Astrocyte (in vitro differentiated cells and primary cell): Measurements from ENCODE around the gene IL2RG. TPM values are rescaled to one million over a fixed set of nuclear protein-coding genes. Genes with fewer than 3 reads are reported as not detected.

Source experiments
- DNase-seq: peaks from one replicate; pipeline ENCODE4 v3.0.0-alpha.2; 2010; ENCODE audit warnings: low read depth
- FAIRE-seq: peaks from 2 replicates; lab custom pipeline; 2011; peaks lifted over from hg19 to GRCh38; lab: Jason Lieb, UNC
- H2AFZ ChIP-seq: 2 replicates; pipeline ENCODE4 v1.6.0; 2012; ENCODE audit warnings: low read depth, low read length, inconsistent platforms
- H3K27ac ChIP-seq: 2 replicates; pipeline ENCODE4 v1.5.1; 2011; ENCODE audit warnings: low read depth, low read length, inconsistent platforms
- H3K27me3 ChIP-seq: 2 replicates; pipeline ENCODE4 v1.6.0; 2011; ENCODE audit warnings: low read length, inconsistent platforms; ENCODE audit not compliant: insufficient read depth
- H3K36me3 ChIP-seq: 2 replicates; pipeline ENCODE4 v1.5.1; 2011; ENCODE audit warnings: low read length, inconsistent platforms; ENCODE audit not compliant: insufficient read depth
- H3K4me1 ChIP-seq: 2 replicates; pipeline ENCODE4 v1.5.1; 2011; ENCODE audit warnings: low read length, inconsistent platforms; ENCODE audit not compliant: insufficient read depth
- H3K4me2 ChIP-seq: 2 replicates; pipeline ENCODE4 v1.6.0; 2012; ENCODE audit warnings: low read length, inconsistent platforms
- H3K4me3 ChIP-seq: 2 replicates; pipeline ENCODE4 v1.5.1; 2011; ENCODE audit warnings: low read depth, mild to moderate bottlenecking, low read length, inconsistent platforms; ENCODE audit not compliant: insufficient read depth
- H3K79me2 ChIP-seq: 2 replicates; pipeline ENCODE4 v1.6.0; 2012; ENCODE audit warnings: mild to moderate bottlenecking, low read length, inconsistent platforms; ENCODE audit not compliant: insufficient read depth
- H3K9ac ChIP-seq: 2 replicates; pipeline ENCODE4 v1.6.0; 2012; ENCODE audit warnings: mild to moderate bottlenecking, low read length, inconsistent platforms
- H3K9me3 ChIP-seq: 2 replicates; pipeline ENCODE4 v1.5.1; 2012; ENCODE audit warnings: low read depth, mild to moderate bottlenecking, low read length, inconsistent platforms; ENCODE audit not compliant: insufficient read depth
- H4K20me1 ChIP-seq: 2 replicates; pipeline ENCODE4 v1.6.0; 2012; ENCODE audit warnings: low read length, inconsistent platforms; ENCODE audit not compliant: insufficient read depth
- H3K27ac Mint-ChIP-seq: one replicate; pipeline ENCODE4 v1.8.0; 2021; ENCODE audit warnings: mild to moderate bottlenecking, mixed read lengths; ENCODE audit not compliant: unreplicated experiment
- H3K27me3 Mint-ChIP-seq: one replicate; pipeline ENCODE4 v1.8.0; 2021; ENCODE audit warnings: low read depth, mixed read lengths; ENCODE audit not compliant: unreplicated experiment
- H3K36me3 Mint-ChIP-seq: one replicate; pipeline ENCODE4 v1.8.0; 2021; ENCODE audit warnings: low read depth, mixed read lengths; ENCODE audit not compliant: unreplicated experiment
- H3K4me1 Mint-ChIP-seq: one replicate; pipeline ENCODE4 v1.8.0; 2021; ENCODE audit warnings: low read depth, mixed read lengths; ENCODE audit not compliant: unreplicated experiment
- H3K4me3 Mint-ChIP-seq: one replicate; pipeline ENCODE4 v1.8.0; 2021; ENCODE audit warnings: mild to moderate bottlenecking, moderate library complexity, mixed read lengths; ENCODE audit not compliant: unreplicated experiment
- H3K9me3 Mint-ChIP-seq: one replicate; pipeline ENCODE4 v1.8.0; 2021; ENCODE audit warnings: mild to moderate bottlenecking, mixed read lengths; ENCODE audit not compliant: unreplicated experiment
- EZH2 ChIP-seq: IDR thresholded peaks from 2 replicates; pipeline ENCODE4 v1.6.1; 2012; ENCODE audit warnings: mild to moderate bottlenecking, low read length, inconsistent platforms; ENCODE audit not compliant: insufficient read depth
- total RNA-seq: library from RNA; stranded (reverse); gene quantifications from 2 replicates; pipeline ENCODE4 v1.2.1, GENCODE V29; 2021
- TF ChIP-seq, protein P1 (sequence below): IDR thresholded peaks from 2 replicates; pipeline ENCODE4 v1.5.1; 2011; ENCODE audit warnings: low read depth, mild to moderate bottlenecking, inconsistent platforms, low read length, moderate library complexity; ENCODE audit not compliant: insufficient read depth

IL2RG gene
- total RNA-seq, 1 donor from 2014 or later: 0.59 TPM

DNA sequence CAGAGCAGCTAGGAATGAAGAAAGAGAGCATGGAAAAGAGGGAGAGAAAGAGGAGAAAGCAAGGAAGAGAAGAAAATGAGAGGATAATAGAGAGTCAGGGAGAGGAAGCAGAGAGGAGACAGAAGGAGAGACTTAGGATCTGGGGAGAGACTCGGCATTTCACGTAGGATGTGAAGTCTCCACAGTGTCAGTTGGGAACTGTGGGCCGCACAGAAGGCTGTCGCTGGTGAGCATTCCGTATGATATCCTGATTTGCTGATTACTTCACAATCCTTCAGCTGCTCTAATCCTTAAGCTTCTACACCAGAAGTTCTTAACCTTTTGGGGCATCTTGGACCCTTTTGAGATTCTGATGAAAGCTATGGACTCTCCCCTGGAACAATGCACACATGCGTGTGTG is 47.2 kb upstream of the IL2RG start:
- Mint-ChIP-seq H3K9me3 (no peaks in the 10 kb centered on the region), H3K4me1 (no peaks in the 10 kb centered on the region)
- no peak for FAIRE-seq

DNA sequence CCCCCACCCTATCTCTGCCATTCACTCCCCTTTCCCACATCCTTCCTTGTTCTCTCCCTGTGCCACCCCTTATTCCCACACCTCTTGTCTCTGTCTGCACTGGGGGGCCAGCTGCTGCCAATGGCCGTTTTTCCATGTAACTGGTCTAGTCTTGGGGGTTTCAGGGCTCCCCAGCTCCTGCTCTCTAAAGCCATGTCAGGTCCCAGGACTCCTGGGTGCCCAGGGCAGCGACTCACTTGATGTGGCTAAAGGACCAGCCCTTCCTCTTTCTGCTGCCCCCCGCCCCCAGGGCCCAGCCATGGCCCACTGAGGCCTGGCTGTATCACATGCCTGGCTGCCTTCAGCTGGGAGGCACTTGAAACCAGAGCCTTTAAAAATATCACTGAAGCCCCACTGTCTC is 43.3 kb upstream of the IL2RG start:
- FAIRE-seq (no peak), DNase-seq (no peak)
- Histone ChIP-seq H3K79me2 (no peaks in the 10 kb centered on the region), H2AFZ (no peak overlapping the region), H3K4me1 (no peaks in the 10 kb centered on the region), H3K27me3 (no peaks in the 10 kb centered on the region), H4K20me1 (no peaks in the 10 kb centered on the region), H3K9ac (no peak overlapping the region), H3K4me3 (no peak overlapping the region), H3K9me3 (no peaks in the 10 kb centered on the region), H3K27ac (no peak overlapping the region), H3K4me2 (no peak overlapping the region), H3K36me3 (no peaks in the 10 kb centered on the region)
- Mint-ChIP-seq H3K27ac (no peak overlapping the region), H3K36me3 (no peaks in the 10 kb centered on the region), H3K9me3 (no peaks in the 10 kb centered on the region), H3K4me1 (no peaks in the 10 kb centered on the region), H3K4me3 (no peak overlapping the region), H3K27me3 (peaks cover 1% of the 10 kb centered on the region)
- TF ChIP-seq, protein P1, sequence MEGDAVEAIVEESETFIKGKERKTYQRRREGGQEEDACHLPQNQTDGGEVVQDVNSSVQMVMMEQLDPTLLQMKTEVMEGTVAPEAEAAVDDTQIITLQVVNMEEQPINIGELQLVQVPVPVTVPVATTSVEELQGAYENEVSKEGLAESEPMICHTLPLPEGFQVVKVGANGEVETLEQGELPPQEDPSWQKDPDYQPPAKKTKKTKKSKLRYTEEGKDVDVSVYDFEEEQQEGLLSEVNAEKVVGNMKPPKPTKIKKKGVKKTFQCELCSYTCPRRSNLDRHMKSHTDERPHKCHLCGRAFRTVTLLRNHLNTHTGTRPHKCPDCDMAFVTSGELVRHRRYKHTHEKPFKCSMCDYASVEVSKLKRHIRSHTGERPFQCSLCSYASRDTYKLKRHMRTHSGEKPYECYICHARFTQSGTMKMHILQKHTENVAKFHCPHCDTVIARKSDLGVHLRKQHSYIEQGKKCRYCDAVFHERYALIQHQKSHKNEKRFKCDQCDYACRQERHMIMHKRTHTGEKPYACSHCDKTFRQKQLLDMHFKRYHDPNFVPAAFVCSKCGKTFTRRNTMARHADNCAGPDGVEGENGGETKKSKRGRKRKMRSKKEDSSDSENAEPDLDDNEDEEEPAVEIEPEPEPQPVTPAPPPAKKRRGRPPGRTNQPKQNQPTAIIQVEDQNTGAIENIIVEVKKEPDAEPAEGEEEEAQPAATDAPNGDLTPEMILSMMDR: no peak
- TF ChIP-seq EZH2: no peak

More for the DNA sequence above, 47.2 kb upstream of the IL2RG start:
- Mint-ChIP-seq H3K27me3 (no peaks in the 10 kb centered on the region), H3K27ac (no peak overlapping the region), H3K36me3 (no peaks in the 10 kb centered on the region), H3K4me3 (no peak overlapping the region)
- no peaks in the 10 kb centered on the region for H4K20me1 ChIP-seq
- TF ChIP-seq, protein P1: no peak
- TF ChIP-seq EZH2: no peak
- no peaks in the 10 kb centered on the region for H3K27me3 ChIP-seq
- no peak overlapping the region for H3K27ac ChIP-seq
- no peaks in the 10 kb centered on the region for H3K79me2 ChIP-seq
- no peak overlapping the region for H2AFZ ChIP-seq
- no peak overlapping the region for H3K9ac ChIP-seq
- no peak overlapping the region for H3K4me3 ChIP-seq
- H3K4me2 ChIP-seq: no peak overlapping the region
- no peak for DNase-seq
- H3K4me1 ChIP-seq: no peaks in the 10 kb centered on the region
- H3K36me3 ChIP-seq: no peaks in the 10 kb centered on the region
- no peaks in the 10 kb centered on the region for H3K9me3 ChIP-seq

DNA sequence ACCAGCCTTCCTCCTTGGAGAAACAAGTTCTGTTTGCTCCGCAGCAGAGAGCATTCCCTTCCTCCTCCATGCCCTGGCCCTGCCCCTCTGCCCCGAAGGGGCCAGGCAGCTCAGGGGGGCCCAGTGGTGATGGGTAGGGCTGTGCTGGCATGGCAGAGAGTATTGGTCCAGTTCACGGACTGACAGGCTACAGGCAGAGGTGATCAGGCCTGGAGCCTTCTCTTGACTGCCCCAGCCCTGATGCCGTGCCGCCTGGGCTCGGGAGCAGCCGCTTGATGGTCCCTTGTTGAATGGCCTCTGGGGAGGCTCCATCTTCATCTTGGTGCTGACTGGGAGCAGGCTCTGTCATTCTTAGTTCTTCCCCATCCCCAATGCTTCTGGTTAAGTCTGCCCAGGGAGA is 42.8 kb upstream of the IL2RG start:
- H3K27me3 ChIP-seq: no peaks in the 10 kb centered on the region
- no peak overlapping the region for H3K4me3 Mint-ChIP-seq
- no peaks in the 10 kb centered on the region for H3K79me2 ChIP-seq
- no peaks in the 10 kb centered on the region for H3K4me1 Mint-ChIP-seq
- H3K9me3 ChIP-seq: no peaks in the 10 kb centered on the region
- H3K27ac Mint-ChIP-seq: no peak overlapping the region
- FAIRE-seq (no peak), DNase-seq (no peak)
- H4K20me1 ChIP-seq: no peaks in the 10 kb centered on the region
- no peaks in the 10 kb centered on the region for H3K4me1 ChIP-seq
- H3K27me3 Mint-ChIP-seq: peaks cover 1% of the 10 kb centered on the region
- H3K36me3 ChIP-seq: no peaks in the 10 kb centered on the region
- no peak overlapping the region for H2AFZ ChIP-seq
- H3K9ac ChIP-seq: no peak overlapping the region
- no peak for TF ChIP-seq EZH2
- TF ChIP-seq, protein P1: no peak
- H3K27ac ChIP-seq: no peak overlapping the region
- H3K4me2 ChIP-seq: no peak overlapping the region
- H3K36me3 Mint-ChIP-seq: no peaks in the 10 kb centered on the region
- no peak overlapping the region for H3K4me3 ChIP-seq
- H3K9me3 Mint-ChIP-seq: no peaks in the 10 kb centered on the region
